HG03108 (cell line): Measurements from ENCODE around the gene CRTAP.
"Not testable (repeated sequence)": the region's sequence is repeated elsewhere in the genome, so short reads cannot be mapped to it uniquely, and the experiment has no call there.

Source experiments
- ATAC-seq: cut with Tn5 transposase; IDR thresholded peaks from one replicate; pipeline ENCODE4 v1.9.1; 2021; ENCODE audit warnings: moderate library complexity; ENCODE audit not compliant: unreplicated experiment

CRTAP gene

DNA sequence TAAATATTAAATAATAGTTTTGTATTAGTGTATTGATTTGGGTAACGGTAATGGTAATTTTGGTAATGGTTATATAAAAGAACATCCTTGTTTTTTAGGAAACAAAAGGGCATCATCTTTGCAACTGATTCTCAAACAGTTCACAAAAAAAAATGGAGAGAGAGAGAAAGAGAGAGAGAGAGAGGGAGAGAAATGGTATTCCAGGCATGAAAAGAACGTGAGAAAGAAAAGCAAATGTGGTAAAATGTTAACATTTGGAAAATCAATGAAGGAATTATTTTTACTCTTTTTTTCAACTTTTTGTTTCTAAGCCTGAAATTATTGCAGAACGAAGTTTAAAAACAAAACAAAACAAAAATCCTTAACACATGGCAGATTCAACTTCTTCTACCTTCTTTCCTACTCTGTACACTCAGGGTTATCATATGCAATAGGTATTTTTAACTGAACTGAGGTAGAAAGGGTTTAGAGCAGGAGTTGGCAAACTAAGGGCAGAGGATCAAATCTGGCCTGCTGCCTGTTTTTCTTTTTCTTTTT, 14.6 kb upstream of the CRTAP start:
- ATAC-seq = no peak

DNA sequence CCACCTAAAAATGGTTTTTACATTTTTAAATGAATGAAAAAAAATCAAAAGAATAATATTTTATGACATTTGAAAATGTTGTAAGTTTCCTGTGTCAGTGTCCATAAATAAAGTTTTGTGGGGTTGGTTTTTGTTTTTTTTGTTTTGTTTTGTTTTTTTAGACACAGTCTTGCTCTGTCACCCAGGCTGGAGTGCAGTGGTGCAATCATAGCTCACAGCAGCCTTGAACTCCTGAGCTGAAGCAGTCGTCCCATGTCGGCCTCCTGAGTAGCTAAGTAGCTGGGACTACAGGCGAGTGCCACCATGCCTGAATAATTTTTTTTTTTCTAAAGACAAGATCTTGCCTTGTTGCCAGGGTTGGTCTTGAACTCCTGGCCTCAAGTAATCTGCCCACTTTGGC, 14.1 kb upstream of the CRTAP start:
- ATAC-seq = no peak

DNA sequence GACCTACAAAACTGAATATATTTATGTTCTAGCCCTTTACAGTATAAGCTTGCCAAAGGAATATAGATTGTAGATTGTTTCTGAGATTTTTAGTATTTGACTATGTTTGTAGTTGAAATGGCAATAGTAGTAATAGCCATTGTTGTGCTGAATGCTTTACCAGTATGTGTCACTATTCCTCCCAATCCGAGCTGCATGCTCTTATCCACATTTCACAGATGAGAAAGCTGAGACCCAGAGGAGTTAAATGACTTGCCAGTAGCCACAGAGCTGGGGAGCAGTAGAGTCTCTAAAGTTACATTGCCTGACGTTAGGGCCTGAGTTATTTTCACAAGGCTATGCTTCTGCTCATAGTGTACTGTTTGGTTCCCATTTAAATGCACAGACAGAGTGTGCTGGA, 13.6 kb upstream of the CRTAP start:
- no peak for ATAC-seq

DNA sequence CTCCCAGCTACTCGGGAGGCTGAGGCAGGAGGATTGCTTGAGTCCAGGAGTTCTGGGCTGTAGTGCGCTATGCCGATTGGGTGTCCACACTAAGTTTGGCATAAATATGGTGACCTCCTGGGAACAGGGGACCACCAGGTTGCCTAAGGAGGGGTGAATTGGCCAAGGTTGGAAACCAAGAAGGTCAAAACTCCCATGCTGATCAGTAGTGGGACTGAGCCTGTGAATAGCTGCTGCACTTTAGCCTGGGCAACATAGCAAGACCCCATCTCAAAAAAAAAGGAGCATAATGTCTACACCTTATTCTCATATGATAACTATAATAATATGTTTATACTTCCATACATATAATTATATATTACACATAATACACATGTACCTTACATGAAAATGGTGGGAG, 10.8 kb upstream of the CRTAP start:
- ATAC-seq = no peak

DNA sequence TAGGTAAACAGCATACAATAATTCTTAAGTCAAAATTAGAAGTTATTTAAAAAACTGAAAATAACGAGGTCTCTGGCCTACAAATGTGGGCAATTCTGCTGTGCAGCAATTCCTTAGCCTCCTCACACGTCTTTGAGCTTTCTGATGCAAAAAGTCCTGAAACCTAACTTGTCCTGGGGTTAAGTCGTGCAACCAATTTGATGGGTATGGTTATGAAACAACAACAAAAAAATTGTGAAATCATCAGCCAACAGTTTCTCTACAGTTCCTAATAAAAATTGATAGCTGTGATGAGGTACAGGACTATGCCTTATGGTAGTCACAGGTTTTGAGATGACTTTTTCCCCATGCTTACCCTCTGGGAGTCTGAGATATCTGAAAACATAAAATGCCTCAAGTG, 10.3 kb upstream of the CRTAP start:
- no peak for ATAC-seq

DNA sequence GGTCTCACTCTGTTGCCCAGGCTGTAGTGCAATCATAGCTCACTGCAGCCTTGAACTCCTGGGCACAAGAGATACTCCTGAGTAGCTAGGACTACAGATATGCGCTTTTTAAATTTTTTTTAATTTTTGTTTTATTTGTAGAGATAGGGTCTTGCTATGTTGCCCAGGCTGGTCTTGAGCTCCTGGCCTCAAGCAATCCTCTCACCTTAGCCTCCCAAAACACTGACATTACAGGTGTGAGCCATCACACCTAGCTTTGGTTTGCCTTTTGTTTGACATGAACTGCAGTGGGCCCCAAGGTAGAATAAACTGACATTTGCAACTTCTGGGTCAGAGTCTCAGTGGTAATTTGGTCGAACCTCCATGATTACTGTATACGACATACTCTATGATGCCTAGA, 9.0 kb upstream of the CRTAP start:
- ATAC-seq = no peak

DNA sequence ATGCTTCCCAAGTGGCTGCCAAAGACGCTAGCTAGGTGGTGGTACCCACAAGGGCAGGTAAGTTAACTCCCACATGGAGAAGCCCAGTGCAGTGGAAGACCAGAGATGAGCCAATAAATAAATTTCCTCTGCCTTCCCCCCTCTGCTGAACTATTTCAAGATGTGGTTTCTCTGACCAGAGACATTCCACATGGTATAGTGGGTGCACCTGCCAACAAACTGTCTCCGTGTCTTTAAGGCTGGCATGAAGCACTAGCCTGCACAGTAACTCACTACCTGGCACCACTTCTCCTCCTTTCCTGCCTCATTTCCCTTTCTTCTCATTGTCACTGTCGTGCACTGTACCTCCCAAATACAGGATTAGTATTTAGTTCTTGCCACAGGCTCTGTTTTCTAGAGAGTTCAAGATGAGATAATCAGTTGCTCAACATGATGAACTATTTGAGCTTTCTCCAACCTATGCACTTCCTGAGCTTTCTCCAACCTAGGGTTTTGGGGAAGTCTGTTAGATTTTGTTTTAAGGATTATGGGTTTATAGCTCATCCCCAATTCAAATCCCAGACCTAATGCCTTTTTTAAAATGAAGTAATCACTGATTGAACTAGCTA, 8.4 kb upstream of the CRTAP start:
- ATAC-seq = no peak

DNA sequence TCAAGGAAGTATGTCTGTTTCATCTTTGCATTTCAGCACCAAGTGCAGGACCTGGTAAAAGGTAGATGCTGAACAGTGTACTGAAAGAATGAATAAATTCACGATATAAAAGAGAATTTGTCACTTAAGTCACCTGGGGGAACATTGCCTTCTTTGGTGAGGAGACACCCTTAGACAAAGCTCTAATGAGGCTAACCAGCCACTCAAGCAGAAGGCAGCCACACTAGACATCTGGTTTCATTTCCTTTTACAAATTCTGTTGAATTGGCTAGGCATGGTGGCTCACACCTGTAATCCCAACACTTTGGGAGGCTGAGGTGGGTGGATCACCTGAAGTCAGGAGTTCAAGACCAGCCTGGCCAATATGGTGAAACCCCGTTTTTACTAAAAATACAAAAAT, 7.0 kb upstream of the CRTAP start:
- not testable (repeated sequence) for ATAC-seq

DNA sequence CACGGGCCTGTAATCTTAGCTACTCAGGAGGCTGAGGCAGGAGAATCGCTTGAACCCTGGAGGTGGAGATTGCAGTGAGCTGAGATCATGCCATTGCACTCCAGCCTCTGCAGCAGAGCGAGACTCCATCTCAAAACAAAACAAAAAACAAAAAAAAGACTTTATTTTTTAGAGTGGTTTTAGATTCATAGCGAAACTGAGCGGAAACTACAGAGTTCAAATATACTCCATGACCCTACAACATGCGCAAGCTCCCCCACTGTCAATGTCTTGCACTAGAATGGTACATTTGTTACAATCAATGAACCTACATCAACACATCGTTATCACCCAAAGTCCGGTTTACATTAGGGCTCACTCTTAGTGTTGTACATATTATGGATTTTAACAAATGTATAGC, 2.2 kb upstream of the CRTAP start:
- ATAC-seq = peak; percentile 25

DNA sequence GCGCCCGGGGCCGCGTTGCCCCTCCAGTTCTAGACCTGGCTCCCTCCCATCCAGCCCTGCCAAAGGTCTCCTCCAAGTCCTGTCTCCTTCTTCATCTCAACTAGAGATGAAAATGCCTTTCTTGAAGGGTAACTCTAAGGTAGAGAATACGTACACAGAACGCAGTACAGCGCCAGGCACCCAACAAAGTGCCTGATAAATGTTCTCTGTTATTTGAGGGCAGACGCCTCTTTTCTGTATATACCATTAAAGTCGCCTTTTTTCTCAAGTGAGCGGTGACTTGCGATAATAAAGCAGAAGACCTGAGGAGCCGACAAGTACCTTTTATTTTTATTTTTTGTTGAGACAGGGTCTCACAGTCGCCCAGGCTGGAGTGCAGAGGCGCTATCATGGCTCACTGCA, 809 bp downstream of the CRTAP start:
- no peak for ATAC-seq

DNA sequence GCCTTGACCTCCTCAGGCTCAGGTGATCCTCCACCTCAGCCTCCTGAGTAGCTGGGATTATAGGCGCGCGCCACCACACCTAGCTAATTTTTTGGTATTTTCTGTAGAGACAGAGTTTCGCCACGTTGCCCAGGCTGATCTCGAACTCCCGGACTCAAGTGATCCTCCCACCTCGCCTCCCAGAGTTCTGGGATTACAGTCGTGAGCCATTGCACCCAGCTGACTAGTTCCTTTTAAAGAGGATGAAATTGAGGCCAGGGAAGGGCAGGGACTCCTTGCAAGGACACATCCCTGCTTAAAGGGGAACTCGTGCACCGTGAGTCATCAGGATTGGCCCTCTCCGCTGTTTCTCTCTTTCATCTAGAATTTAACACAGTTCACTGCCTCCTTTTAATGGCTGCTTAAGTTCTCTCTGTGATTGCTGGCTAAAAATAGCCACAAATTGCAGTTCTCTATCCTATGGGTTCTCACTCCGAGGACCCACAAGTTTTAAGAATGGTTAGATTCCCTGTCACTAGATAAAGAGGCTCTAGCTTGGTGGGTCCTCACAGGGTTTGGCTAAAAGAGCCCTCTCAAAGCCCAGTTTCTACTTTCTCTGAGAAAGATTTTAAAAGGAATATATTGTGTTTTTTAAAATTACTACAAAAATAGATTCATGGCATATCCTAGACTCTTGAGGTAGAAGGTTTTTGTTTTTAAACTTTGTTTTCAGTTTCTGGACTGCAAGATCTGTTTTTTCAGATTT, 1.4 kb downstream of the CRTAP start:
- no peak for ATAC-seq

DNA sequence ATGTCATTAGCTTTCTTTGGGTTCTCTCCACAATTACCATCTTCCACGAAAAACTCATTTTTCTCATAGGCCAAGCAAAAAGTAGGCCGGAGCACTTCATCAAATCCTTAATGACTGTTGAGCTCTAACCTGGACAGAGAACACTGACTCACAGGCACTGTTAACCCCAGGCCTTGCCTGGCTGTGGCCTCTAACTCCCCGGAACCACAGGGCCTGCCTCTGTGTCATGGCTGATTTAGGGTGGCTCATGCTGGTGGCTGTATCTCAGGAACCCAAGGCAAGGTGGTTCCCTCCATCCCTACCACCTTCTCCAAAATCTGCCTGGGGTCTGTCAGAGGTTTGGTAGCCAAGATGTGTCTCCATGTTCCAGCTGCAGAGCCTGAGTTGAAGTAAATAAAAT, 3.6 kb downstream of the CRTAP start:
- no peak for ATAC-seq

DNA sequence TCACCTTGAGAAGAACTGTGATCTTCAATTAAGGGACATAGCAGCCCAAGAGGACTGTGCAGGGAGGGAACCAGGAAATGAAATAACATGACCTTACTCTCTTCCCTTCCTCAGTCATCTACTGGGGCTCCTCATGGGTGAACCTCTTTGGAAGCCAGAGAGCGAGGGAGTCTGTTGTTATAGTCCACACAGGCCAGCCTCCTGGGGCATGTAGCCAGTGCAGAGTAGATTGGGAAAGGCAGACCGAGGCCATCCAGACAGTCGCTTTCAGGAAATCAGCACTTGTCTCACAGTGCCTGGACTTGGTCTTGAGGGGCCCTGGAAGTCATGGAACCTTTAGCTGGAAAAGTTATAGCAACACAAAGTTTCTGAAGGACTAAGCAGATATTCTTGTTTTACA, 6.1 kb downstream of the CRTAP start:
- ATAC-seq = no peak

DNA sequence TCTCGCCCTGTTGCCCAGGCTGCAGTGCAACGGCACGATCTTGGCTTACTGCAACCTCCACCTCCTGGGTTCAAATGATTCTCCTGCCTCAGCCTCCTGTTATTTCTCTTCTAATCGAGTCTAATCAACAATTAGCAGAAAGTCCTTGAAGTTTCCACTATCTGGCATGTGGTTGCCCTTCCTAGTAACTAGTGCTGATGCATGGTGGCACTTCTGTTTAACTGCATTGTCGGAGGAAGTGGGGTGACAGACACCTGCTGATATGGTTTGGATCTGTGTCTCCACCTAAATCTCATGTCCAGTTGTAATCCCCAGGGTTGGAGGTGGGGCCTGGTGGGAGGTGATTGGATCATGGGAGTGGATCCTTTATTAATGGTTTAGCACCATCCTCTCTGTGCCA, 9.2 kb downstream of the CRTAP start:
- ATAC-seq = no peak

DNA sequence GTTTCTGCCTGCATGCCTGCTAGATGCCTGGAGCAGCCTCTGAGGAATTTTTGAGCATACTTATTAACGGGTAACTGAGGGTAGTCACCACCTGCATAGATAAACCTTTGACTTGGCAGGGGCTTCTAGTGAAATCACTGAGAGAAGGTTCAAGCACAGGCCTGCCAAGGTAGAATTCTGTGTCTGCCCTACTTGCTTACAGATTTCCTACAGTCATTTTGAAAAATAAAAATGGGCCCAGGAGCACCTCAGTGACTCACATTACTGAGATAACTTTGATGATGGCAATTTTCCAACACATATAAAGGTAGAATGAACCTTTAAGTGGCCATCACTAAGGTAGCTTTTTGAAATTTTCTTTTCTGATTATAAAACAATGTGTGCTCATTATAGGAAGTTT, 10.8 kb downstream of the CRTAP start:
- ATAC-seq = no peak

DNA sequence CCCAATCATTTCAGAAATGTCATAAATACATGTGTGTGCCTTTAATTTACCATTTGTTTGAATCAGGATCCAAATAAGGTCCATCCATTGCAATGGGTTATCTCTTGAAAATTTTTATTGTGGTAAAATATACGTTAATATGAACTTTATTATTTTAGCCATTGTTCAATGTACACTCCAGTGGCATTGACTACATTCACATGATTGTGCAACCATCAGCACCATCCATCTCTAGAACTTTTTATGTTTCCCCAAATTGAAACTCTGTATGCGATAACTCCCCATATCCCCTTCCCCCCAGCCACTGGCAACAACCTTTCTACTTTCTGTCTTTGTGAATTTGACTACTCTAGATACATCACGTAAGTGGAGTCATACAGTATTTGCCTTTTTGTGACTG, 12.0 kb downstream of the CRTAP start:
- ATAC-seq = no peak

DNA sequence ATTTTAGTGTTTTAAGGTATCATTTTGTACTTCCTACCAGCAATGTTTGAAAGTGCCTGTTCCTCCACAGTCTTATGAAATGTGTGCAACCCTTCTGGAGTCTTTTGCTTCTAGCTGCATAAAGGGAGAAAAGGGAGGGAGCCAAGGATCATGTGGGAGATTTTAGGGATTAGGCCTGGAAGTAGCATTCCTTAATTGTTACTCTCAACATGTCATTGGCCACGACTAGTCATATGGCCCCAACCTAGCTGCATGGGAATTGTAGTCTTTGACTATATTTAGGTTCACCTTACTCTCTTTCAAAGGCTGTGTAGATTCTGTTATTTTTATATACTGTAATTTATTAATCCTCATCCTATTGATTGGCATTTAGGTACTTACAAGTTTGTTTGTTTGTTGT, 14.9 kb downstream of the CRTAP start:
- no peak for ATAC-seq

DNA sequence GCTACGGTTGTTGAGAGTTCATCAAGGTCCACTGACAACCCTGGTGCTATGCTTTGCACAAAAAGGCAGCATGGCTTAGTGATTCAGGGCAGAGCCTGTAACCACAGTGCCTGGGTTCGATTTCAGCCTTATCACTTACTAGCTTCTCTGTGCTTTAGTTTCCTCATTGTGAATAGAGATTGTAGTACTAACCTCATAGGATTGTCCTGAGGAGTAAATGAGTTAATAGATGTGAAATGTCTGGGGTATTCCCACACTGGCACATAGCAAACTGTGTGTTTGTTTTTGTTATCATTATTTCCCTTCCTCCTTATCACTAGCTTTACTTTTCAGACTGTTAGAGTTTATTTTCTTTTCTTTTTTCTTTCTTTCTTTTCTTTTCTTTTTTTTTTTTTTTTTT, 16.3 kb downstream of the CRTAP start:
- ATAC-seq = no peak

DNA sequence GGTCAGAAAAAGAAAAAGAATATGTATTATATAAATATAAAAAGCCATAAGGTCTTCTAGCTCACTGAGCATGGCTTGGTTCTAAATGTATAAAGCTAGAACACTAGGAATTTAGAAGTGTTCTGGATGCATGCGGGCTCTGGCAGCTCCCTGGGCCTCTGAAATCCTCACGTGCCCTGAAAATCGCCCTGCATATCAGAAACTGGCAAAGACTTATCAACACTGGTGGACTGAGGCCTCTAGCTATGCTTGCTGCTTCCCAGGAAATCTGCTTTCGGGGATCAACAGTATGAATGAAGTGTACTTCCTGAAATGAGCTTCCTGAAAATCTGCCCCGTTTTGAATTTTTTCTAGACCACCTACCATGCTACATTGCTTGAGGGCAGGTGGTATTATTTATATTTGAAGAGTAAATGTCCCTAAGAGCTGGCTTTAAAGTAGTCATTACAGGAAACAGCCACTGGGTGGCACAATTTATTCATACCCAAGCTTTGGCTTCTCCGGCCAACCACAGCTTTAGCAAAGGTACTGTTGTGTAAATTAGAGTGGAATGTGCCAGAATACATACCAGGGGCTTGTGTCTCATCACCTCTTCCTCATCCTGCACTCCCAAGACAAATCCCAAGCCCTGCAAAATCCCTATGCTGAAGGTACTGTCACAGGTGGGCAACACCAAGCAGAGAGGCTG, 17.7 kb downstream of the CRTAP start:
- ATAC-seq = peak; percentile 62

DNA sequence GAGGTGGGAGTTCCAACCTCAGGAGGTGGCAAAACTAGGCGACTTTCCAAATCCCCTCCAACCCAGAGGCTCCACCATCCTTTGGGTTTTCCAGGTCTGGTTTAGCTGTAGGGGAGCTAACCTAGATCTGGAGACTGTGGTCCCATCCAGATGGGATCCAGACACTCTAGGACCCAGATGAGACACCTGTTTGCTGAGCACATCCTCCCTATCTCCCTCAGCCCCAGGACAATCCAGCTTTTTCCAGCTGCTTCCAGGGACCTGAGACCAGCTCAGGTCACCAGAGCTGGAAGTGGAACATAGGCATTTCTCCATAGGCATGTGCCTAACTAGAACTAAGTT, 18.2 kb downstream of the CRTAP start:
- ATAC-seq = no peak

DNA sequence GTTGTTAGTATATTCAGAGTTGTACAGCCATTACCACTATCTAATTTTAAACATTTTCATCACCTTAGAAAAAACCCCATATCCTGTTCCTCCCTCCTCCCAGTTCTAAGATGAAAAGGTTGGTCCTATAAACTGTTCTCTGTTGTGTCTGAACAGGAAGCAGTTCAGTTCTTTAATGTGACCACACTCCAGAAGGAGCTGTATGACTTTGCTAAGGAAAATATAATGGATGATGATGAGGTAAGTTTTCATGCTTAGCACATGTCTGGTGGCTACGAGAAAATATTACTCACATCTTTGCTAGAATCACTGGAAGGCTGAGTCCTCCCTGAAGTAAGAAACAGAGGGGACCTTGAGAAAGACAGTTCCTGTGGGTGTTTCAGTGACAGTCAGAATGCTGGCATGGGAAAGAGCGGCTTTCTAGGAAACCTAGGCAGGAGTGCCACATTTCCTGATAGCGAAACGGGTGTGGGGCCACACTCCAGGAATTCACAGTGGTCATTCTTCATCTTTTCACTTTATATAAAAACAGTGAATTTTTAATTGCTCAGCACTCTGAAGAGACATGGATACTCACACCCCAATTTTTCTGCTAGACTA, 20.3 kb downstream of the CRTAP start:
- no peak for ATAC-seq

DNA sequence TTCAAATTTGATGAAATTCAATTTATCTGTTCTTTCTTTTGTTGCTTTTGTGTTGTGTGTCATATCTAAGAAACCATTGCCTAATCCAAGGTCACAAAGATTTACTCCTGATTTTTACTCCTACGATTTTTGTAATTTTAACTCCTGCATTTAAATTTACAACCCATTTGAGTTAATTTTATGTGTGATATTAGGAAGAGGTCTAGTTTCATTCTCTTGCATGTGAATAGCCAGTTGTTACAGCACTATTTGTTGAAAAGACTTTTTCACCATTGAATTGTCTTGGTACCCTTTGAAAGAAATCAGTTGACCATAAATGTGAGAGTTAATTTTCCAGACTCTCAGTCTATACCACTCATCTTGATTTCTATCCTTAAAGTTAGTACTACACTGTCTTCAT, 23.9 kb downstream of the CRTAP start:
- ATAC-seq = no peak
